ENCODE results near the gene EGFL7.

The EGFL7 gene

GRCh38 chr9:136720251-136720897, 57.7 kb downstream of the EGFL7 start:
- DNase-seq: peak; percentile 44

GRCh38 chr9:136720898-136721338, 58.2 kb downstream of the EGFL7 start:
- DNase-seq: no peak

GRCh38 chr9:136721339-136722092, 58.8 kb downstream of the EGFL7 start:
- DNase-seq: peak; percentile 62
